Measurements from ENCODE around the gene GRK3.

GRK3 gene

GRCh38 chr22:25760294-25760693 is 195.8 kb downstream of the GRK3 start:
- no peak for DNase-seq (ENCODE audit: low read depth)

DNA sequence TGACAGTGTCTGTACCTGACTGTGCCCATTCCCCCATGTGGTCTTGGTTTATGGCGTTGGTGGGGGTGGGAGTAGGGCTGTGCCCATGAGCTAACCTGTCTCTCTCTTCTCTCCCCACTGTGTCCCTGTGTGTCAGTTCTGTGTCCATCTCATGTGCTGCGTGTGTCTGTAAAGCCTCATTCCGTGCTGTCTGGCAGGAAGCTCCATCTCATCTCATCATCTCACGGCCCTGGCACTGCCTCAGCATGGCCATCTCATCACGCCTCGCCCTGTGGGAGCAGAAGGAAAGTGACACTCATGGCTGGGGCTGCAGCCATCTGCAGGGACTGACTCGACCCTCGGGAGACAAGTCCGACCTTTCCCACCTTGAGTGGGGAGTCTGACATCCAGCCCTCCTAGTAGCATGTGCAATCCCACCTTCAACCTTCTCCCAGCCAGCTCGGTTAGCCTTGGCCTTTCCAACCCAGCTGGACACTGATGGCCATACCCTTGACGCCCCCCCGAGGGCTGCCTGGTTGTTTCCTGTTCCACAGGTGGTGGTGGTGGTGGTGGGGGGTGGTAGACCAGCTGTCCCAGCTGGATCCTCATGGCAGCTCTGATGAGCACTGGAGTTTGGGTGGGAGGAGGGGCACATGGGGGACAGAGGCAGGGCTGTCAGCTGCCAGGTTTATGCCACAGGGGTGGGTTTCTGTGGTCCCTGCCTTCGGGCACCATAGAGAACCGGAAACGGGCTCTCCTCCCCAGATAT is 196.5 kb downstream of the GRK3 start:
- DNase-seq (ENCODE audit: low read depth), result no peak

DNA sequence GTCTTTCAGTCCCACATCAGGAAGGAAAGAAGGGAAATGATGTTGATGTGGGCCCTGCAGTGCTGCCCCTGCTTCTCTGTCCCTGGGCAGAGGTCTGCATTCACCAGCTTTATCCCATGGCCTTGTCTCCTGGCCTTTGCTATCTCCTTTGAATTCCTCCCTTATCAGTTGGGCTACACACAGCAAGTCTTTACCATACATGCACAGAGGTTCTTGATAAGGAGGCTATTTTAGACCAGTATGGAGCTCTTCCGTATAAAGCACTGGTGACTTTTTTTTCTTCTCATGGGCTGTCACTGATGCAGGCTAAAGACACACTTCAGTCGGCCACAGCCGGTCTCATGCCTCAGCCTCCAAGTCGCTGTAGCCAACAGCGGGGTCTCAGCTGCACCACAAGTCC is 197.7 kb downstream of the GRK3 start:
- DNase-seq (ENCODE audit: low read depth), result no peak

DNA sequence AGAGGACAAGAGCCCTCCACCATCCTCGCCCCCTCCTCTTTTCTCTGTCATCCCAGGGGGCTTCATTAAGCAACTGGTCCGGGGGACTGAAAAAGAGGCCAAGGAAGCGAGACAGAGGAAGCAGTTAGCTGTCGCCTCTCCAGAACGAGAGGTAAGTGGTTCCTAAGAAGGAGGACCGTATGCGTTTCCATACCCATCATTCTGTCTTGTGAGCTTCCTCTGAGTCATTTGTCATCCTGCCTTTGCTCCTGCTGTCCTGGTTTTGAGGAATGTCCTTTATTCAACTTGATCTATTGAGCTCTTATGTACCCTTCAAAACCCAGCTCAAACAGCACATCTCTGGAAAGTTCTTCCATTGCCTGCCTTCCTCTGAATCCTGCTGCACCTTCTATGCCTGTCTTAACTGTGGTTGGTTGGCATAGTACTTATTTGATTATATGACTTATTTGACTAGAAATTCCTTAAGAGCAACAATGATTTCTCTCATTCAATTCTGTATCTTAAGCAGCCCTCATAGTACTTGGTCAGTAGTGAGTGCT is 198.8 kb downstream of the GRK3 start:
- no peak for DNase-seq (ENCODE audit: low read depth)

- DNase-seq (ENCODE audit: low read depth), result no peak
Measured at GRCh38 chr22:25764270-25765015, 200.0 kb downstream of the GRK3 start.

- DNase-seq (ENCODE audit: low read depth), result no peak
Measured at GRCh38 chr22:25765016-25765367, 200.5 kb downstream of the GRK3 start.

DNA sequence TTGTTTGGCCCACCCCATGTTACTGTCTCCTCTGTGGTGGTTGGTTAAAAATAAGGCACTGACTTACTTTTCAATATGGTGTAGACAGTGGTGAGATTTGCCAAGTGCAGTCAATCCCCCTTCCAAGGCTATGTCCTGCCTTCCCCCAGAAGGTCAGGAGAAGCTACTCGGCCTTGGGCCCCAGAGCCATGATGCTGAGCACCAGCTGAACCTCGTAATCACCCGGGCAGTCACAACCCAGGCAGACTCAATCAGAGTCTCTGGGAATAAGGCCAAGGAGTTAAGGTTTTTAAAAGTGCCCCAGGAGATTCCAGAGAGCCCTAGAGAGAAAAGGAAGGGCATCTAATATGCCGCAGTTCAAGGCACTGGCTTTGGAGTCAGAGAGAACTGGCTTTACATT is 201.3 kb downstream of the GRK3 start:
- no peak for DNase-seq (ENCODE audit: low read depth)

DNA sequence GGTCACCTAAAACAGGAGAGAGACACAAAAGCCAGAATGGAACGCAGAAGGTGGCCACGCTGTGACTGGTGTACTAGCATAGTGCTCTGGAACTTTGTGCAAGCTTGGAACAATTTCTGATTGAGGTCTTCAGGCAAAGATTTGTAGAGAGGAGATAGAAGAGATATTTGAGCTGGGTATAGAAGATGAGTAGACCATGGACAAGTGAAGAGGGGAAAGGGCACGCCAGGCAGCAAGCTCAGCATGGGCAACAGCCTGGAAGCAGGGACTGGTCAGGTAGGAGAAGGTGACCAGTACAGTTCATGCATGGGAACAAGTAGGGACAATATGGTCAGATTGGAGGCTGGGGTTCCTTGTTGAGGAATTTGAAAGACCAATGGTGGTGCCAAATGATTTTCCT is 201.9 kb downstream of the GRK3 start:
- DNase-seq (ENCODE audit: low read depth), result no peak

DNA sequence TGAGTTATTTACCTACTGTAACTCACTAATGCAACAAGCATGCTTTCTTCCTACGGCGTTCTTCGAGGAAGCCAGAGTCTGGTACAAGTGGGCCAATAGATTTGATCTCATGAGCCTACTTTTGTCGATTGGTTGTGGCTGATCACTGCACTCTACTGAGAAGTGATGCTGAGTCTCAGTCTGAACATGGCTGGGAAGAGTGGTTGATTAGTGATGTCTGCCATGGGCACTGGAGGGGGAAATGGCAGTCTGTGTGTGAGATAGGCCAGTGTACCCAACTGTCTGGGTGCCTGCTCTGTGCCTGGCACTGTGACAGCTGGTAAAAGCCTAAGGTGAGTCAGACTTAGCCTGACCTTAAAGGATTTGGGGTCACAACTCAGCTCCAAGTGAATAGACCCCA is 205.9 kb downstream of the GRK3 start:
- DNase-seq (ENCODE audit: low read depth), result no peak

DNA sequence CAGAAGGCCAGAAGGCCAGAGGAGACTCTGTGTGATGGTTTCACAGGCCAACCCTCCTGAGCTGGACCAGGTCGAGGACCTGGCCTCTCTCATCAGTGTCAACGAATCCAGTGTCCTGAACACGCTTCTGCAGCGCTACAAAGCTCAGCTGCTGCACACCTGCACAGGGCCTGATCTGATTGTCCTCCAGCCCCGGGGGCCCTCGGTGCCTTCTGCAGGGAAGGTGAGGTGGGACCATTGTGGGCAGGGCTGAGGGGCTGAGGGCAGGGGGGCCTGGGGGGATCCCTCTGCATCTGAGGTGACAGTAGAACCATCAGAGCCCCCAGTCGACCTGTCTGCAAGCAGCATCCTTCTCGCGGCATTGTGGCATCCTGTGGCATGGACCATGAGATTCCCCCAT is 207.8 kb downstream of the GRK3 start:
- no peak for DNase-seq (ENCODE audit: low read depth)

DNA sequence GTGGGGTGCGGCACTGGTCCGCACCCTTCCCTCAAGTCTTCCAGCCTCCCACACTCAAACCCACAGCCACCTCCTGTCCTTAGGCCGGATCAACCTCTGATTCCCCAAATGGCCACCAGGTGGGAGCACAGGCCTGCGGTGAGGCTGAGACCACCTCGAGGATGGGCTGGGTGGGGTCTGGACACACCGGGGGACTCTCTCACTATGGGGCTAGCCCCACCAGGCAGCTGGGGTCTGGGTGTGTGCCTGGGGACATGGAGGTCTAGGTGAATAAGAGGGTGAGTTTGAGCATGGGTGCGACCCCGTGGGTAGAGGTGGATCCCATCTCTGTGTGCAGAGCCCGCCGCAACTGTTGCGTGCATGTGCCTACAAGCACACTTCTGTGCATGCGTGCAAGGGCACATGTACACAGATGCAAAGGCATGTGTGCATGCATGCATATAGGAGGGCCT is 210.1 kb downstream of the GRK3 start:
- no peak for DNase-seq (ENCODE audit: low read depth)

DNA sequence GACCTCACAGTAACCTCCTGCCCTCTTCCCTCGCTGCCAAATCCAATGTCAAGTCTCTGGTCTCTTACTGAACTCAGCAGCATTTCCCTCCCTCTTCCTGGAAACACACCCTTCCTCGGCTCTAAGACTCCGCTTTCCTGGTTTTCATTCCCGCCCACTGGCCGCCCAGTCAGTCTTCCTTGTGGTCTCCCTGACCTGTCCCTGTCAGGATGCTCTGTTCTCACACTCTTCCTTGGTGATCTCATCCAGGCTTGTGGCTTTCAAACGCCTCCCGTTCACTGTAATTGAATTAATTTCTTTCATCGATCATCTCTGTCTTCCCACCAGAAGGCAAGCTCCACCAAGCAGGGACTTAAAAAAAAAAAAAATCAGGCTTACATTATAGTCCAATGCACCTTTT is 211.1 kb downstream of the GRK3 start:
- no peak for DNase-seq (ENCODE audit: low read depth)

DNA sequence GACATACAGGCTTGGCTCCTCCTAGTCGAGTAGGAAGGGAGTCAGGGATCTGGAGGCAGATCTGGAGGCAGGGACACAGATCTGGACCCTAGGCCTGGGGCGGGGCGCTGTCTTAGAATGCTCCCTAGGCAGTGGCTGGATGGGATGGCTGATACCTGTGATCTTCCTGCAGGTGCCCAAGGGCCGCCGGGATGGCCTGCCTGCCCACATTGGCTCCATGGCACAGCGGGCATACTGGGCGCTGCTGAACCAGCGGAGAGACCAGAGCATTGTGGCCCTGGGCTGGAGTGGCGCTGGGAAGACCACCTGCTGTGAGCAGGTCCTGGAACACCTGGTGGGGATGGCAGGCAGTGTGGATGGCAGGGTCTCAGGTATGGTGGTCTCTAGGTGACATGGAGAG is 212.9 kb downstream of the GRK3 start:
- no peak for DNase-seq (ENCODE audit: low read depth)

- no peak for DNase-seq (ENCODE audit: low read depth)
Measured at GRCh38 chr22:25777870-25778269, 213.4 kb downstream of the GRK3 start.
